ENCODE data around the gene NR4A1. TPM values are rescaled to one million over a fixed set of nuclear protein-coding genes. Genes with fewer than 3 reads are reported as not detected.

Gene NR4A1
- total RNA-seq, 2 experiments from 2014 or later, result 25.3 to 29.0 TPM

DNA sequence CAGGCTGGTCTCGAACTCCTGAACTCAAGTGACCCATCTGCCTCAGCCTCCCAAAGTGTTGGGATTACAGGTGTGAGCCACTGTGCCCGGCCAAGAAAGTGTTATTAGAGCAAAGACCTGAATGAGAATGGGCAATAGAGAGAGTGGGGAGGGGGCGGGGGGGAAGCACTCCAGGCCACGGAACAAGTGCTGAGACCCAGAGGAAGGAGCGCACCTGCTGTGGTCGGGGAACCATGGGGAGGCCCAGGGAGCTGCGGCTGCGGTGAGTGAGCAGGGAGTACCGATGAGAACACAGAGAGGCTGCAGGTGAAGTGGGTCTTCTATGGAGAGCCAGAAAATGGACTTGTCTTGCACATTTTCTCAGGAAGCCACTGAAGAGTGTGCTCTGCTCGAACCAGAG is 39.0 kb downstream of the NR4A1 start:
- no peak overlapping the region for H3K4me3 ChIP-seq (ENCODE audit: low read depth, low read length, poor library complexity, severe bottlenecking)
- H3K36me3 ChIP-seq (ENCODE audit: insufficient read depth, low read length), result 0 out of 2 replicates have a peak, but pooled peaks cover 4% of the 10 kb centered on the region
- H3K27ac ChIP-seq (ENCODE audit: low read depth, low read length, poor library complexity, severe bottlenecking), result peak overlapping the region; percentile 3
- ChIA-PET CTCF (ENCODE audit: unreplicated experiment) (no interaction called here), POLR2A (interaction anchor here (1.0 kb wide), 1 partner anchor 9 kb away, joined by 4 read pairs; no protein-coding TSS in a partner anchor)
- no peak for TF ChIP-seq EZH2phosphoT487 (IDR thresholded peaks at IDR 0.05; ENCODE audit: borderline replicate concordance, low read depth, low read length)
- TF ChIP-seq, protein P1, sequence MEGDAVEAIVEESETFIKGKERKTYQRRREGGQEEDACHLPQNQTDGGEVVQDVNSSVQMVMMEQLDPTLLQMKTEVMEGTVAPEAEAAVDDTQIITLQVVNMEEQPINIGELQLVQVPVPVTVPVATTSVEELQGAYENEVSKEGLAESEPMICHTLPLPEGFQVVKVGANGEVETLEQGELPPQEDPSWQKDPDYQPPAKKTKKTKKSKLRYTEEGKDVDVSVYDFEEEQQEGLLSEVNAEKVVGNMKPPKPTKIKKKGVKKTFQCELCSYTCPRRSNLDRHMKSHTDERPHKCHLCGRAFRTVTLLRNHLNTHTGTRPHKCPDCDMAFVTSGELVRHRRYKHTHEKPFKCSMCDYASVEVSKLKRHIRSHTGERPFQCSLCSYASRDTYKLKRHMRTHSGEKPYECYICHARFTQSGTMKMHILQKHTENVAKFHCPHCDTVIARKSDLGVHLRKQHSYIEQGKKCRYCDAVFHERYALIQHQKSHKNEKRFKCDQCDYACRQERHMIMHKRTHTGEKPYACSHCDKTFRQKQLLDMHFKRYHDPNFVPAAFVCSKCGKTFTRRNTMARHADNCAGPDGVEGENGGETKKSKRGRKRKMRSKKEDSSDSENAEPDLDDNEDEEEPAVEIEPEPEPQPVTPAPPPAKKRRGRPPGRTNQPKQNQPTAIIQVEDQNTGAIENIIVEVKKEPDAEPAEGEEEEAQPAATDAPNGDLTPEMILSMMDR (conservative IDR thresholded peaks at IDR 0.05; ENCODE audit: low read length), result no peak
- H3K4me2 ChIP-seq (ENCODE audit: low read length), result peak overlapping the region; percentile 16; the same call in 1 of the 2 replicates
- H3K9me3 ChIP-seq (ENCODE audit: low read length), result no peaks in the 10 kb centered on the region
- H3K4me1 ChIP-seq (ENCODE audit: insufficient read depth, low read length, poor library complexity, severe bottlenecking), result peaks cover 44% of the 10 kb centered on the region
- H4K20me1 ChIP-seq (ENCODE audit: insufficient read depth, low read length), result no peaks in the 10 kb centered on the region
- H3K79me2 ChIP-seq (ENCODE audit: insufficient read depth, low read depth, low read length), result no peaks in the 10 kb centered on the region
- peak; percentile 53 for DNase-seq (ENCODE audit: low spot score)
- no peaks in the 10 kb centered on the region for H3K9me2 ChIP-seq (ENCODE audit: insufficient read depth, low read length)
- H2AFZ ChIP-seq (ENCODE audit: low read length), result no peak overlapping the region
- intact Hi-C loops (cut with micrococcal nuclease; ENCODE audit: unreplicated experiment), result no loop called here
- BruUV-seq (replicated peaks), result no TSS peak

DNA sequence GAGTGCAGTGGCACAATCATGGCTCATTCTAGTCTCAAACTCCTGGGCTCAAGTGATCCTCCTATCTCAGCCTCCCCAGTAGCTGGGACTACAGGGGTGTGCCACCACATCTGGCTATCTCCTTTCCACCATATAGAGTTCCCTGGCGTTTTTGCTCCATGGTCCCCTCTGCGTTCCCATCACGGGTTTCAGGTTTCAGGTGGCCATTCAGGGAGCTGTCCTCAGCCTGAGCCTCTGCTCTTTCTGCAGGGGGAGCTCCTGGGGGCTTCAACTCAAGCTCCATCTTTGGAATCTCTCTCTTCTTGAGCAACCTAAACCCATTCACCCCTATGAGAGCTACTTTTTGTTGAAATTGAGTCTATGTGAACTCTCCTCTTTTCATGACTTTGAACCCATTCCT is 39.8 kb downstream of the NR4A1 start:
- ChIA-PET POLR2A (interaction anchor here (1.0 kb wide), 2 partner anchors 9 to 27 kb away, joined by 3 to 4 read pairs; no protein-coding TSS in a partner anchor), CTCF (ENCODE audit: unreplicated experiment) (no interaction called here)
- H3K9me3 ChIP-seq (ENCODE audit: low read length), result no peaks in the 10 kb centered on the region
- no peak for DNase-seq (ENCODE audit: low spot score)
- no TSS peak for BruUV-seq (replicated peaks)
- no peak overlapping the region for H3K4me2 ChIP-seq (ENCODE audit: low read length)
- H3K27ac ChIP-seq (ENCODE audit: low read depth, low read length, poor library complexity, severe bottlenecking), result no peak overlapping the region
- no peaks in the 10 kb centered on the region for H3K9me2 ChIP-seq (ENCODE audit: insufficient read depth, low read length)
- 0 out of 2 replicates have a peak, but pooled peaks cover 4% of the 10 kb centered on the region for H3K36me3 ChIP-seq (ENCODE audit: insufficient read depth, low read length)
- H3K4me1 ChIP-seq (ENCODE audit: insufficient read depth, low read length, poor library complexity, severe bottlenecking), result peaks cover 44% of the 10 kb centered on the region
- no peak for TF ChIP-seq EZH2phosphoT487 (IDR thresholded peaks at IDR 0.05; ENCODE audit: borderline replicate concordance, low read depth, low read length)
- TF ChIP-seq, protein P1 (conservative IDR thresholded peaks at IDR 0.05; ENCODE audit: low read length), result no peak
- no peak overlapping the region for H2AFZ ChIP-seq (ENCODE audit: low read length)
- H3K79me2 ChIP-seq (ENCODE audit: insufficient read depth, low read depth, low read length), result no peaks in the 10 kb centered on the region
- intact Hi-C loops (cut with micrococcal nuclease; ENCODE audit: unreplicated experiment), result no loop called here
- no peaks in the 10 kb centered on the region for H4K20me1 ChIP-seq (ENCODE audit: insufficient read depth, low read length)
- no peak overlapping the region for H3K4me3 ChIP-seq (ENCODE audit: low read depth, low read length, poor library complexity, severe bottlenecking)

DNA sequence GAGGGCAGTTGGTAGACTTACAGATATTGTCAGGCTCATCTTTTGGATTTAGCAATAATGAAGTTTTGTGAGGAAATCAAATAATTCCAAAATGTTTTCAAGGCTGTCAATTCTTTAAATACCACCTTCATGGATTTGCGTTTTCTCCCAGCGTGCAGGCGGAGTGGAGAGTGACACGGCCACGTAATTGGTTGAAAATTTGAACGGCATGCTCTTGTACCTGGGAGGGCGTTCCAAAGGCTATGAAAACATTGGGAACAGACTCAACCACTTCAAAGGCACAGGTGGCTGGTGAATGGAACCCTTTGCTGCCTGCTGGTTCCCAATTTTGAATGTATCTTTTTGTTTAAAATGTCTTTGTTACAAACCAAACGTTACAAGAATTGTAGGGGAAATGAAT is 40.6 kb downstream of the NR4A1 start:
- H3K36me3 ChIP-seq (ENCODE audit: insufficient read depth, low read length), result 0 out of 2 replicates have a peak, but pooled peaks cover 4% of the 10 kb centered on the region
- ChIA-PET CTCF (ENCODE audit: unreplicated experiment) (no interaction called here), POLR2A (no interaction called here)
- BruUV-seq (replicated peaks), result no TSS peak
- intact Hi-C loops (cut with micrococcal nuclease; ENCODE audit: unreplicated experiment), result no loop called here
- H2AFZ ChIP-seq (ENCODE audit: low read length), result no peak overlapping the region
- H3K79me2 ChIP-seq (ENCODE audit: insufficient read depth, low read depth, low read length), result no peaks in the 10 kb centered on the region
- H4K20me1 ChIP-seq (ENCODE audit: insufficient read depth, low read length), result no peaks in the 10 kb centered on the region
- no peak for TF ChIP-seq EZH2phosphoT487 (IDR thresholded peaks at IDR 0.05; ENCODE audit: borderline replicate concordance, low read depth, low read length)
- TF ChIP-seq, protein P1 (conservative IDR thresholded peaks at IDR 0.05; ENCODE audit: low read length), result no peak
- H3K4me2 ChIP-seq (ENCODE audit: low read length), result no peak overlapping the region
- H3K4me1 ChIP-seq (ENCODE audit: insufficient read depth, low read length, poor library complexity, severe bottlenecking), result peaks cover 39% of the 10 kb centered on the region
- DNase-seq (ENCODE audit: low spot score), result no peak
- H3K4me3 ChIP-seq (ENCODE audit: low read depth, low read length, poor library complexity, severe bottlenecking), result no peak overlapping the region
- no peaks in the 10 kb centered on the region for H3K9me2 ChIP-seq (ENCODE audit: insufficient read depth, low read length)
- H3K27ac ChIP-seq (ENCODE audit: low read depth, low read length, poor library complexity, severe bottlenecking), result no peak overlapping the region
- no peaks in the 10 kb centered on the region for H3K9me3 ChIP-seq (ENCODE audit: low read length)

All from OCI-LY7 (cell line).